Mucosa of descending colon (tissue), 3 donors: Measurements from ENCODE around the gene PKD2L2. TPM values are rescaled to one million over a fixed set of nuclear protein-coding genes. Genes with fewer than 3 reads are reported as not detected.
"Not testable (repeated sequence)": the region's sequence is repeated elsewhere in the genome, so short reads cannot be mapped to it uniquely, and the experiment has no call there.

ENCODE experiments used
- ATAC-seq: fragments of 200-7000 bp; cut with Tn5 transposase; one replicate; pipeline ENCODE4 v1.9.1; 2020; ENCODE audit warnings: mild to moderate bottlenecking, moderate library complexity
- DNase-seq, 3 donors: peaks; one replicate each; pipeline ENCODE4 v3.0.0-alpha.2; 2020
- H3K36me3 ChIP-seq: fragments of 200-600 bp; one replicate; pipeline ENCODE4 v1.8.0; 2021; ENCODE audit warnings: low read depth, mild to moderate bottlenecking
- H3K4me1 ChIP-seq: fragments of 200-600 bp; one replicate; pipeline ENCODE4 v1.8.0; 2021; ENCODE audit warnings: low read depth, mild to moderate bottlenecking
- H3K4me3 ChIP-seq: fragments of 200-600 bp; one replicate; pipeline ENCODE4 v1.8.0; 2021; ENCODE audit warnings: mild to moderate bottlenecking
- H3K9me3 ChIP-seq: fragments of 200-600 bp; one replicate; pipeline ENCODE4 v1.8.0; 2021; ENCODE audit warnings: mild to moderate bottlenecking
- CTCF ChIP-seq: fragments of 200-600 bp; IDR thresholded peaks from one replicate; pipeline ENCODE4 v1.8.0; 2022; ENCODE audit warnings: antibody characterized with exemption, mild to moderate bottlenecking
- intact Hi-C, 2 donors: fragments of 100-400 bp; cut with DNase I in 1 of 2; cut with micrococcal nuclease in 1 of 2; formaldehyde crosslinking; loops; one replicate each; pipeline versions ENCODE4 v1.11.0 to v1.11.1; 2022; cut with DNase I, micrococcal nuclease
- total RNA-seq, 3 donors: library from RNA; stranded (reverse); fragmentation: NEBNext Ultra II Directional in 2 of 3; extraction: Animal tissue kit (Norgen Biotek cat#: 25700) in 2 of 3; gene quantifications; one replicate each; pipeline versions ENCODE4 v1.2.1 to v1.2.4, GENCODE V29; 2021 to 2023
- donor health status: DM: no; HTN: no; CAD: no; lungs with moderate emphysema.
- donor health status: DM: no; HTN: no; CAD: no.
- donor health status: DM: no; HTN: yes; CAD: no.

PKD2L2 gene
- total RNA-seq, 3 donors from 2014 or later, result not detected

- intact Hi-C loops, result no loop called here
- no peaks in the 10 kb centered on the region for H3K4me1 ChIP-seq
- no peak overlapping the region for H3K4me3 ChIP-seq
- H3K36me3 ChIP-seq, result no peaks in the 10 kb centered on the region
- no peak for ATAC-seq
- no peak for TF ChIP-seq CTCF
- no peaks in the 10 kb centered on the region for H3K9me3 ChIP-seq
- DNase-seq, result no peak
Measured at GRCh38 chr5:137856201-137856600, 33.1 kb upstream of the PKD2L2 start.

GRCh38 chr5:137856916-137857862 is 32.1 kb upstream of the PKD2L2 start:
- DNase-seq (no peak), ATAC-seq (no peak)
- Histone ChIP-seq H3K4me1 (no peaks in the 10 kb centered on the region), H3K36me3 (no peaks in the 10 kb centered on the region), H3K4me3 (no peak overlapping the region), H3K9me3 (no peaks in the 10 kb centered on the region)
- intact Hi-C loops, result no loop called here
- TF ChIP-seq CTCF, result no peak

GRCh38 chr5:137858223-137858916 is 30.9 kb upstream of the PKD2L2 start:
- no peak overlapping the region for H3K4me3 ChIP-seq
- no peaks in the 10 kb centered on the region for H3K36me3 ChIP-seq
- intact Hi-C loops, result no loop called here
- no peaks in the 10 kb centered on the region for H3K9me3 ChIP-seq
- DNase-seq (peak in 1 of 3 donors; percentile 3), ATAC-seq (peak; percentile 62)
- H3K4me1 ChIP-seq, result no peaks in the 10 kb centered on the region
- no peak for TF ChIP-seq CTCF

GRCh38 chr5:137858954-137859353 is 30.3 kb upstream of the PKD2L2 start:
- Histone ChIP-seq H3K4me3 (no peak overlapping the region), H3K9me3 (no peaks in the 10 kb centered on the region), H3K36me3 (no peaks in the 10 kb centered on the region), H3K4me1 (no peaks in the 10 kb centered on the region)
- ATAC-seq (no peak), DNase-seq (no peak)
- no peak for TF ChIP-seq CTCF
- intact Hi-C loops, result no loop called here

- no peak overlapping the region for H3K4me3 ChIP-seq
- DNase-seq, result no peak
- no peak for ATAC-seq
- no peaks in the 10 kb centered on the region for H3K9me3 ChIP-seq
- no peaks in the 10 kb centered on the region for H3K4me1 ChIP-seq
- intact Hi-C loops, result no loop called here
- TF ChIP-seq CTCF, result no peak
- no peaks in the 10 kb centered on the region for H3K36me3 ChIP-seq
Measured at GRCh38 chr5:137862251-137862650, 27.0 kb upstream of the PKD2L2 start.

- DNase-seq, H3K9me3 ChIP-seq, H3K4me3 ChIP-seq, ATAC-seq, H3K36me3 ChIP-seq, H3K4me1 ChIP-seq, intact Hi-C loops: not testable (repeated sequence)
Measured at GRCh38 chr5:137863653-137864052, 25.6 kb upstream of the PKD2L2 start.
